IgD-negative memory B cell (primary cell): Measurements from ENCODE around the gene SMIM34. TPM values are rescaled to one million over a fixed set of nuclear protein-coding genes. Genes with fewer than 3 reads are reported as not detected.
"Not testable (repeated sequence)": the region's sequence is repeated elsewhere in the genome, so short reads cannot be mapped to it uniquely, and the experiment has no call there.

Experiments
- H3K27ac Mint-ChIP-seq, 3 donors: one replicate each; pipeline ENCODE4 v1.8.0; 2020 to 2022; ENCODE audit warnings: mild to moderate bottlenecking in 3 of 3, mixed read lengths in 3 of 3, moderate library complexity in 1 of 3
- H3K27me3 Mint-ChIP-seq: one replicate; pipeline ENCODE4 v1.8.0; 2021; ENCODE audit warnings: mixed read lengths
- H3K36me3 Mint-ChIP-seq: one replicate; pipeline ENCODE4 v1.8.0; 2020; ENCODE audit warnings: mild to moderate bottlenecking, mixed read lengths
- H3K4me1 Mint-ChIP-seq, 3 donors: one replicate each; pipeline ENCODE4 v1.8.0; 2020 to 2022; ENCODE audit warnings: mixed read lengths in 3 of 3, mild to moderate bottlenecking in 1 of 3
- H3K4me3 Mint-ChIP-seq, 4 donors: one replicate each; pipeline ENCODE4 v1.8.0; 2020 to 2022; ENCODE audit warnings: mild to moderate bottlenecking in 4 of 4, mixed read lengths in 4 of 4, moderate library complexity in 3 of 4
- H3K9me3 Mint-ChIP-seq, 3 donors: one replicate each; pipeline ENCODE4 v1.8.0; 2020 to 2021; ENCODE audit warnings: mixed read lengths in 3 of 3, mild to moderate bottlenecking in 1 of 3
- polyA plus RNA-seq: library from polyadenylated mRNA; unstranded; fragments of 300-500 nt; fragmentation: Illumina TruSeq; gene quantifications from one replicate; pipeline ENCODE4 v1.2.3, GENCODE V29; 2021

Gene SMIM34, protein sequence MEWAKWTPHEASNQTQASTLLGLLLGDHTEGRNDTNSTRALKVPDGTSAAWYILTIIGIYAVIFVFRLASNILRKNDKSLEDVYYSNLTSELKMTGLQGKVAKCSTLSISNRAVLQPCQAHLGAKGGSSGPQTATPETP
- not detected for polyA plus RNA-seq

GRCh38 chr21:34423805-34424204 lies at the start of gene SMIM34:
Gene SMIM34 (minus strand): TSS chr21:34423951. CDS start chr21:34423839, 112 bp downstream.
- H3K4me3 Mint-ChIP-seq, H3K27ac Mint-ChIP-seq, H3K36me3 Mint-ChIP-seq, H3K9me3 Mint-ChIP-seq, H3K27me3 Mint-ChIP-seq, H3K4me1 Mint-ChIP-seq: not testable (repeated sequence)

GRCh38 chr21:34467333-34467732 lies 43.6 kb upstream of the SMIM34 start:
- H3K27me3 Mint-ChIP-seq, H3K4me1 Mint-ChIP-seq, H3K27ac Mint-ChIP-seq, H3K36me3 Mint-ChIP-seq, H3K4me3 Mint-ChIP-seq, H3K9me3 Mint-ChIP-seq: not testable (repeated sequence)

GRCh38 chr21:34459426-34459825 lies 35.7 kb upstream of the SMIM34 start:
- not testable (repeated sequence) for H3K27ac Mint-ChIP-seq, H3K9me3 Mint-ChIP-seq, H3K36me3 Mint-ChIP-seq, H3K27me3 Mint-ChIP-seq, H3K4me3 Mint-ChIP-seq, H3K4me1 Mint-ChIP-seq

DNA sequence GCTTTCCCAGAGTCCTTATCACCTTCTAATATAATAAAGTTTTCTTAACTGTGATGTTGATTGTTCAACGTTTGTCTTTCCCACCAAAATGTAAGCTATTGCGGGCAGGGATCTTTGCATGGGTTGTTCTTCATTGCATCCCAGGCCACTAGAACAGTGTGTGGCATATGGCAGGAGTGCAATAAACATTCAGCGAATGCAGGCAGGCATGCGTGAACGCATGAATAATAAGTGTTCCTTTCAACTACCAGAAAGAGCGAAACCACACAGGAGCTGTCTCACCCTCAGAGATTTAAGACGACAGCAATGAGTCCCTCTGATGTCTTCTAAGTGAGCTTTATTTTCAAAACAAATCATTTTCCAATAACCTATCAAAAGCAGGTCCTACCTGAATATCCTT lies 34.5 kb upstream of the SMIM34 start:
- H3K36me3 Mint-ChIP-seq, H3K9me3 Mint-ChIP-seq, H3K27me3 Mint-ChIP-seq, H3K4me3 Mint-ChIP-seq, H3K27ac Mint-ChIP-seq, H3K4me1 Mint-ChIP-seq: not testable (repeated sequence)

DNA sequence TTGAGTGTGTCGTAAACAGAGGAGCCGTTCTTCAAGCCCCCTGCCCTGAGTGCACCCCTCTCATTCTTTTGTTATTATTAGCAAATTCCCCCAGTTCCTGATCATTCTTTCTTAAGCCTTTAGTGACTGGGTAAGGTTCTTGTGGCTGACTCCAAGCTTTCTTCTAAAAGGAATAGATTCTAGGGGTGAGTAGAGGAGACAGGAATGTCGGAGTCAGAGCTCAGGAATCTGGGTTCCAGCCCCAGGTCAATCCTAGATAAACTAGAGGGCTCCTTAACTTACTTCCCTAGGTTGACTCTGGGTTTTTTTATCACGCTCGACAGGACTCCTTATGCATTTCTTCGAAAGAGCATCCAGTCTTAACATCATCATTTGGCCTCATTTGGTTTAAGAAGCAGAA lies 32.4 kb upstream of the SMIM34 start:
- H3K4me3 Mint-ChIP-seq, H3K27ac Mint-ChIP-seq, H3K9me3 Mint-ChIP-seq, H3K27me3 Mint-ChIP-seq, H3K4me1 Mint-ChIP-seq, H3K36me3 Mint-ChIP-seq: not testable (repeated sequence)

DNA sequence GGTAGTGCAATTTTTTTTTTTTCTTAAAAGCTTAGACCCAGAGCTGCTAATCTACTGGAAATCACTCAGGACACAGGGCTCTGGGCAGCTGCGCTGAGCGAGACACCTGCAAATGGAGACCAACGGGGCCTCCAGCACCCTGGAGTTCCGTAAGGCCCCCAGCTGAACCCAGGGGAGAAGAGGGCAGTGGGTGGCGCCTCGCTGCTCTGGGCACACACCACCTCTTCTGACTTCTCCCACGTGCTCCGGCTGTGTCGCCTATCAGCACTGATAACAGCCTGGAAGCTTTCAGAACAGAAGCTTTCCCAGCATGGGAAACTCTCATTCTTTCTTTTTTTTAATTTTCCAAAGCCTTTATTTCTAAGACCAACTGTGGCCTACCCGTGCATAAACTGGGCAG lies 31.9 kb upstream of the SMIM34 start:
- not testable (repeated sequence) for H3K36me3 Mint-ChIP-seq, H3K27ac Mint-ChIP-seq, H3K4me3 Mint-ChIP-seq, H3K27me3 Mint-ChIP-seq, H3K4me1 Mint-ChIP-seq, H3K9me3 Mint-ChIP-seq

DNA sequence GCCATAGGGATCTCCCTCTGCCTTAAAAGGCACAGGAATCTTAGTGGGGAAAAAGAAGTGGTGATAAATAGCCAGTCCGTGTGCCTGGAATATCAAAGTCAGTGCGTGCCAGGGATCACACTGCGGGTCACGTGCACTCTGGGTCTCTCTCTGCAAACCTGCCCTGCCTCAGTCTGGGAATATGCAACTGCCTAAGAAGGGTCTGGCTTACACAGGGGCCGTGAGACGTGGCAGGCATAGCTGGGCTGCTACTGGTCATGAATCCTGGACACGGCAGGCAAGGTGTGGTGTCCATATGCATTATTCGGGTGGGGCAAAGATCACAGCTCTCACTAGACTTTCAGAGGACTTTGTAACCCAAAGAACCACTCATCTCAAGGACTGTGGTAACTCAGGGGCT lies 23.3 kb upstream of the SMIM34 start:
- not testable (repeated sequence) for H3K27ac Mint-ChIP-seq, H3K9me3 Mint-ChIP-seq, H3K27me3 Mint-ChIP-seq, H3K4me3 Mint-ChIP-seq, H3K36me3 Mint-ChIP-seq, H3K4me1 Mint-ChIP-seq

DNA sequence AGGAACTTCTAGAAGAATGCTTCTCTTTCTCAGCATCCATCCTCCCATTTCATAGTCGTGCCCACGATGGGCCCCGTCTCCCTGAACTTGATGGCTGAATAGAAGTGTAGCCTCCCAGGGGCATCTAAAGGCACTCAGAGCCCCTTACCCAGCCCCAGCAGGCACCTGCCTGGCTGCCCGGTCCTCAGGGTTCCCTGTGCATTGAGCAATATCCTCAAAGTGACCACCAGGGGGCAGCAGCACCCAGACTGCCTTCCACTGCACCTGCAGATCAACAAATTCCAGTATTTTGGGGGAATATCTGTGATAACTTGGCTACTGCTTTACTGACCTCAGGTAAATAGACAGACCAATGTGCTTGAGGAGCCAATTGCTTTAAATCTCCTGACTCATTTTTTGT lies 19.7 kb upstream of the SMIM34 start:
- H3K27me3 Mint-ChIP-seq, H3K9me3 Mint-ChIP-seq, H3K27ac Mint-ChIP-seq, H3K36me3 Mint-ChIP-seq, H3K4me3 Mint-ChIP-seq, H3K4me1 Mint-ChIP-seq: not testable (repeated sequence)

GRCh38 chr21:34429710-34430109 lies 6.0 kb upstream of the SMIM34 start:
- not testable (repeated sequence) for H3K9me3 Mint-ChIP-seq, H3K4me3 Mint-ChIP-seq, H3K4me1 Mint-ChIP-seq, H3K27ac Mint-ChIP-seq, H3K36me3 Mint-ChIP-seq, H3K27me3 Mint-ChIP-seq

DNA sequence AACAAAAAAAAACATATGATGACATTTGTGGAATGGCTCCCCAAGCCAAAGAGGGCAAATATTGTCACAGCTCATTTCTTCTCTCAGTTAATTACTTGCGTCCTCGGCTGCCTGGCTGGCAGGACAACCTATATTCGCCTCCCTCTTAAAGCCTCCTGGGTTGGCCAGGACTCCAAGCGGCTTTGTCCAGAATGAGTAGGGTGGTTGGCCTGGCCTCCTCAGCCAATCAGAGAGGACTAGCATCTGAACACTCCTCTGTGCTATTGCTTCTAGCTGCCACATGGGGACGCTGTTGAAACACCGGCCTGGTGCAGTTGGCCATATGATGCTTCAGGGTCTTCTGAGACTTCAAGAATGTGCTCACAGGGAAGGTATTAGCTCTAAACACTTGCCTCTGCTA lies 4.7 kb upstream of the SMIM34 start:
- H3K4me3 Mint-ChIP-seq, H3K27ac Mint-ChIP-seq, H3K9me3 Mint-ChIP-seq, H3K4me1 Mint-ChIP-seq, H3K27me3 Mint-ChIP-seq, H3K36me3 Mint-ChIP-seq: not testable (repeated sequence)

- not testable (repeated sequence) for H3K36me3 Mint-ChIP-seq, H3K9me3 Mint-ChIP-seq, H3K27me3 Mint-ChIP-seq, H3K27ac Mint-ChIP-seq, H3K4me1 Mint-ChIP-seq, H3K4me3 Mint-ChIP-seq
Measured at GRCh38 chr21:34427339-34427738, 3.6 kb upstream of the SMIM34 start.

GRCh38 chr21:34417448-34418077 lies 6.2 kb downstream of the SMIM34 start:
- not testable (repeated sequence) for H3K9me3 Mint-ChIP-seq, H3K4me1 Mint-ChIP-seq, H3K27me3 Mint-ChIP-seq

GRCh38 chr21:34407294-34407693 lies 16.5 kb downstream of the SMIM34 start:
- H3K4me3 Mint-ChIP-seq, H3K27me3 Mint-ChIP-seq, H3K36me3 Mint-ChIP-seq: not testable (repeated sequence)

More at GRCh38 chr21:34417448-34418077, 6.2 kb downstream of the SMIM34 start:
- H3K4me3 Mint-ChIP-seq, H3K27ac Mint-ChIP-seq, H3K36me3 Mint-ChIP-seq: not testable (repeated sequence)

DNA sequence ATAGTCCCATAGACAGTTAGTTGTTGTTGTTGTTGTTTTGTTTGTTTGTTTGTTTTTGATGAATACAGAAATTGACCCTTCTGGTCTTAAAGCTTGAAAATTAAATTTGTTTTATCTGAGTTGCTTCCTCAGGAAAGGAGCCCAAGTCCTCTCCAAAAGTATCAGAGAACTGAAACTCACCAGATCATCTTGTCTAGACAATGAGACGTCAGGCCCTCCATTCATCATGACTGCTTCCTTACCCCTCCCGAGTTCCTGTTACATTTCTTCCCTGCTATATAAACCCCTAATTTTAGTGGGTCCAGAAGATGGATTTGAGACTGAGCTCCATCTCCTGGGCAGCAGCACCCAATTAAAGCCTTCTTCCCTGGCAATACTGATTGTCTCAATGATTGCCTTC lies 17.1 kb downstream of the SMIM34 start:
- H3K36me3 Mint-ChIP-seq, H3K27me3 Mint-ChIP-seq, H3K27ac Mint-ChIP-seq, H3K4me3 Mint-ChIP-seq, H3K9me3 Mint-ChIP-seq, H3K4me1 Mint-ChIP-seq: not testable (repeated sequence)

More at GRCh38 chr21:34407294-34407693, 16.5 kb downstream of the SMIM34 start:
- not testable (repeated sequence) for H3K4me1 Mint-ChIP-seq, H3K27ac Mint-ChIP-seq, H3K9me3 Mint-ChIP-seq

GRCh38 chr21:34406102-34406501 lies 17.6 kb downstream of the SMIM34 start:
- not testable (repeated sequence) for H3K9me3 Mint-ChIP-seq, H3K27me3 Mint-ChIP-seq, H3K27ac Mint-ChIP-seq, H3K36me3 Mint-ChIP-seq, H3K4me3 Mint-ChIP-seq, H3K4me1 Mint-ChIP-seq

GRCh38 chr21:34405686-34406085 lies 18.1 kb downstream of the SMIM34 start:
- not testable (repeated sequence) for H3K9me3 Mint-ChIP-seq, H3K27ac Mint-ChIP-seq, H3K27me3 Mint-ChIP-seq, H3K4me1 Mint-ChIP-seq, H3K36me3 Mint-ChIP-seq, H3K4me3 Mint-ChIP-seq

DNA sequence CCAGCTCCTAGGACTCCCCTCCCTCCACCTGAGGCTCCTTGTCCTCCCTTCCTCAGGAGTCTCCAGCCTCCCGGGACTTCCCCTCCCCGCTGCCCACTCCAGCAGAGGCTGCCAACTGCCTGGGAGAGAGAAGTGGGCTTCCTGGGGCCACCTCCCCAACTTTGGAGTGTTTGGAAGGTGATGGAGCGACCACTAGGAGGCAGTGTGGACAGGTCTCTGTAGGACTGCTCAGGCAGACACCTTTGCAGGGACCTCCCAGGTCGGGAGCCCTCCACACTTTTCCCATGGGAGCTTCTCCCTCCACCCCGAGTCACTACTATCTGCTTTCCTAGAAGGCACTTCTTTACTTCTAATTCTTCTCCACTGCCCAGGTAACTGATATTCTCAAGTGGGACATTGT lies 19.0 kb downstream of the SMIM34 start:
- not testable (repeated sequence) for H3K36me3 Mint-ChIP-seq, H3K4me1 Mint-ChIP-seq, H3K4me3 Mint-ChIP-seq, H3K9me3 Mint-ChIP-seq, H3K27ac Mint-ChIP-seq, H3K27me3 Mint-ChIP-seq
